ENCODE data around the gene PAGR1.
"Not testable (repeated sequence)": the region's sequence is repeated elsewhere in the genome, so short reads cannot be mapped to it uniquely, and the experiment has no call there.

DNA sequence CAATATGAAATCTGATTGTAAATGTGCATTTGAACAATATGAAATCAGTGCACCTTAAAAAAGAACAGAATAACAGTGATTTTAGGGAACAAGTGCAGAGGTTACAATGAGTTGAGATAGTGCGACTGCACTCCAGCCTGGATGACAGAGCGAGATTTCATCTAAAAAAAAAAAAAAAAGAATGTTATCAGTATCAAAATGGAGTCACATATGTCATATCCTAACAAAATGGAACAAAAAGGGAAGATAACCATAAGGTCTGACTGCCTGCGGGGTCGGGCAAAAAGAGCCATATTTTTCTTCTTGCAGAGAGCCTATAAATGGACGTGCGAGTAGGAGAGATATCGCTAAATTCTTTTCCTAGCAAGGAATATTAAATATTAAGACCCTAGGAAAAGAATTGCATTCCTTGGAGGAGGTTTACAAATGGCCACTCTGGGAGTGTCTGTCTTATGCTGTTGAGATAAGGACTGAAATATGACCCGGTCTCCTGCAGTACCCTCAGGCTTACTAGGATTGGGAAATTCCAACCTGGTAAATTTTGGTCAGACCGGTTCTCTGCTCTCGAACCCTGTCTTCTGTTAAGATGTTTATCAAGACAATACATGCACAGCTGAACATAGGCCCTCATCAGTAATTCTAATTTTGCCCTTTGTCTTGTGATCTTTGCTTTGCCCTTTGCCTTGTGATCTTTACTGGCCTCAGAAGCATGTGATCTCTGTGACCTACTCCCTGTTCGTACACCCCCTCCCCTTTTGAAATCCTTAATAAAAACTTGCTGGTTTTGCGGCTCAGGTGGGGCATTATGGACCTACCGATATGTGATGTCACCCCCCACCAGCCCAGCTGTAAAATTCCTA is 32.6 kb upstream of the PAGR1 start:
- not testable (repeated sequence) for TF ChIP-seq POLR2A (IDR thresholded peaks at IDR 0.05)
- TF ChIP-seq, protein P1, sequence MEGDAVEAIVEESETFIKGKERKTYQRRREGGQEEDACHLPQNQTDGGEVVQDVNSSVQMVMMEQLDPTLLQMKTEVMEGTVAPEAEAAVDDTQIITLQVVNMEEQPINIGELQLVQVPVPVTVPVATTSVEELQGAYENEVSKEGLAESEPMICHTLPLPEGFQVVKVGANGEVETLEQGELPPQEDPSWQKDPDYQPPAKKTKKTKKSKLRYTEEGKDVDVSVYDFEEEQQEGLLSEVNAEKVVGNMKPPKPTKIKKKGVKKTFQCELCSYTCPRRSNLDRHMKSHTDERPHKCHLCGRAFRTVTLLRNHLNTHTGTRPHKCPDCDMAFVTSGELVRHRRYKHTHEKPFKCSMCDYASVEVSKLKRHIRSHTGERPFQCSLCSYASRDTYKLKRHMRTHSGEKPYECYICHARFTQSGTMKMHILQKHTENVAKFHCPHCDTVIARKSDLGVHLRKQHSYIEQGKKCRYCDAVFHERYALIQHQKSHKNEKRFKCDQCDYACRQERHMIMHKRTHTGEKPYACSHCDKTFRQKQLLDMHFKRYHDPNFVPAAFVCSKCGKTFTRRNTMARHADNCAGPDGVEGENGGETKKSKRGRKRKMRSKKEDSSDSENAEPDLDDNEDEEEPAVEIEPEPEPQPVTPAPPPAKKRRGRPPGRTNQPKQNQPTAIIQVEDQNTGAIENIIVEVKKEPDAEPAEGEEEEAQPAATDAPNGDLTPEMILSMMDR (IDR thresholded peaks at IDR 0.05), result not testable (repeated sequence)

All from lower leg skin (tissue), 3 donors.